HCT116 (cell line): ENCODE data around the gene HTRA2. TPM values are rescaled to one million over a fixed set of nuclear protein-coding genes. Genes with fewer than 3 reads are reported as not detected.

Experiments used
- ATAC-seq: fragments of 200-7000 bp; cut with Tn5 transposase; 2 replicates; pipeline ENCODE4 v1.9.1; 2020; ENCODE audit warnings: mild to moderate bottlenecking, moderate library complexity
- BruUV-seq: library from RNA; stranded (reverse); fragments of 400-500 nt; replicated peaks from 2 replicates; lab custom pipeline; 2021; lab: Mats Ljungman, UMichigan
- CTCF ChIA-PET: fragments of 300-600 bp; sonication (Branson Sonifier 250); formaldehyde crosslinking; loops from one replicate; lab custom pipeline; 2021; ENCODE audit warnings: antibody characterized with exemption; lab: Charles Lee
- POLR2A ChIA-PET: fragments of 300-600, 350-600 bp; sonication (Branson Sonifier 250); formaldehyde crosslinking; loops from one replicate; lab custom pipeline; 2021; ENCODE audit warnings: antibody characterized with exemption; lab: Charles Lee
- RAD21 ChIA-PET, 2 experiments: fragments of 300-600 bp; sonication (Branson Sonifier 250); formaldehyde crosslinking; loops; one replicate each; lab custom pipeline; 2023; ENCODE audit warnings: low total read pairs in 2 of 2; ENCODE audit not compliant: uncharacterized antibody in 2 of 2, unreplicated experiment in 2 of 2, low non-redundant PET in 1 of 2; lab: Charles Lee
- DNase-seq: peaks from one replicate; pipeline ENCODE4 v3.0.0-alpha.2; 2010; ENCODE audit warnings: low read depth, low spot score
- H2AFZ ChIP-seq: fragments of 200-600 bp; shearing (Covaris generic), sonication (generic); 2 replicates; pipeline ENCODE4 v1.6.1; 2017; ENCODE audit warnings: low read depth, mixed run types, mixed read lengths, antibody characterized with exemption, low read length; ENCODE audit not compliant: poor library complexity, severe bottlenecking
- H3K27ac ChIP-seq: 2 replicates; pipeline ENCODE4 v1.5.1; 2012; ENCODE audit warnings: low read depth, low read length
- H3K27me3 ChIP-seq: fragments of 200-600 bp; sonication (generic); 2 replicates; pipeline ENCODE4 v1.6.1; 2016; ENCODE audit warnings: mixed run types, low read length, mixed read lengths; ENCODE audit not compliant: insufficient read depth
- H3K36me3 ChIP-seq, 2 experiments: fragments of 200-500 bp in 1 of 2; fragments of 200-600 bp in 1 of 2; sonication (Bioruptor generic) in 1 of 2; sonication (generic) in 1 of 2; 2 replicates each; pipeline versions ENCODE4 v1.5.1 to v1.6.1; 2014 to 2016; ENCODE audit warnings: low read length in 2 of 2, inconsistent platforms in 1 of 2, mixed read lengths in 1 of 2, mixed run types in 1 of 2; ENCODE audit not compliant: insufficient read depth in 2 of 2, control insufficient read depth in 1 of 2
- H3K4me1 ChIP-seq, 2 experiments: fragments of 200-600 bp in 1 of 2; sonication (generic) in 1 of 2; 2 replicates each; pipeline versions ENCODE4 v1.5.1 to v1.6.1; 2012 to 2017; ENCODE audit warnings: low read length in 2 of 2, inconsistent platforms in 1 of 2, mild to moderate bottlenecking in 1 of 2, mixed read lengths in 1 of 2, mixed run types in 1 of 2, moderate library complexity in 1 of 2; ENCODE audit not compliant: insufficient read depth in 2 of 2, control insufficient read depth in 1 of 2
- H3K4me2 ChIP-seq: fragments of 200-600 bp; sonication (generic); 2 replicates; pipeline ENCODE4 v1.6.1; 2017; ENCODE audit warnings: mixed run types, low read length, mixed read lengths
- H3K4me3 ChIP-seq, 2 experiments: fragments of 200-600 bp in 1 of 2; sonication (generic) in 1 of 2; replicated peaks in 1 of 2; 2 replicates each; pipeline ENCODE4 v1.5.1; 2011 to 2016; ENCODE audit warnings: low read length in 2 of 2, control low read depth in 1 of 2, low read depth in 1 of 2, mild to moderate bottlenecking in 1 of 2, mixed read lengths in 1 of 2, mixed run types in 1 of 2
- H3K79me2 ChIP-seq: fragments of 200-600 bp; sonication (generic); 2 replicates; pipeline ENCODE4 v1.6.1; 2017; ENCODE audit warnings: mild to moderate bottlenecking, mixed run types, low read length, moderate library complexity, mixed read lengths; ENCODE audit not compliant: insufficient read depth
- H3K9ac ChIP-seq: fragments of 200-600 bp; sonication (generic); 2 replicates; pipeline ENCODE4 v1.6.1; 2016; ENCODE audit warnings: low read length, mixed read lengths
- H3K9me2 ChIP-seq: fragments of 200-600 bp; sonication (generic), shearing (Covaris generic); 2 replicates; pipeline ENCODE4 v1.6.1; 2017; ENCODE audit warnings: mixed run types, mild to moderate bottlenecking, moderate library complexity; ENCODE audit not compliant: insufficient read depth
- H3K9me3 ChIP-seq, 2 experiments: fragments of 200-500 bp in 1 of 2; fragments of 200-600 bp in 1 of 2; sonication (Bioruptor generic) in 1 of 2; sonication (generic) in 1 of 2; 2 replicates each; pipeline ENCODE4 v1.6.1; 2014 to 2017; ENCODE audit warnings: low read length in 2 of 2, mixed read lengths in 2 of 2, inconsistent platforms in 1 of 2, low read depth in 1 of 2, mild to moderate bottlenecking in 1 of 2, mixed run types in 1 of 2, moderate library complexity in 1 of 2; ENCODE audit not compliant: control insufficient read depth in 1 of 2, insufficient read depth in 1 of 2
- H4K20me1 ChIP-seq: fragments of 200-600 bp; sonication (generic), shearing (Covaris generic); 2 replicates; pipeline ENCODE4 v1.6.1; 2017; ENCODE audit warnings: mixed run types, mild to moderate bottlenecking, moderate library complexity; ENCODE audit not compliant: insufficient read depth
- ATF3 ChIP-seq: IDR thresholded peaks from 2 replicates; pipeline ENCODE4 v1.6.1; 2012
- CTCF ChIP-seq, 3 experiments: fragments of 200-600 bp in 1 of 3; sonication (generic) in 1 of 3; IDR thresholded peaks in 2 of 3; conservative IDR thresholded peaks in 1 of 3; 2 replicates each; pipeline ENCODE4 v1.5.1; 2012 to 2017; ENCODE audit warnings: low read depth in 2 of 3, low read length in 2 of 3, antibody characterized with exemption in 1 of 3, borderline replicate concordance in 1 of 3, control low read depth in 1 of 3, mild to moderate bottlenecking in 1 of 3, mixed read lengths in 1 of 3, mixed run types in 1 of 3, moderate library complexity in 1 of 3; ENCODE audit not compliant: insufficient read depth in 1 of 3
- FOSL1 ChIP-seq: IDR thresholded peaks from 2 replicates; pipeline ENCODE4 v1.6.1; 2012; ENCODE audit warnings: low read depth
- JUND ChIP-seq: IDR thresholded peaks from 2 replicates; pipeline ENCODE4 v1.6.1; 2012
- MAX ChIP-seq: IDR thresholded peaks from 2 replicates; pipeline ENCODE4 v1.6.1; 2012
- POLR2A ChIP-seq: IDR thresholded peaks from 2 replicates; pipeline ENCODE4 v1.7.0; 2011; ENCODE audit warnings: borderline replicate concordance; ENCODE audit not compliant: insufficient read depth, insufficient read length; ENCODE audit errors: extremely low read depth
- POLR2AphosphoS5 ChIP-seq: IDR thresholded peaks from 2 replicates; pipeline ENCODE4 v1.6.1; 2011; ENCODE audit warnings: mild to moderate bottlenecking, low read depth, low read length, moderate library complexity
- RAD21 ChIP-seq: IDR thresholded peaks from 2 replicates; pipeline ENCODE4 v1.6.1; 2012; ENCODE audit warnings: low read depth, mild to moderate bottlenecking
- SIN3A ChIP-seq: IDR thresholded peaks from 2 replicates; pipeline ENCODE4 v1.6.1; 2012; ENCODE audit warnings: low read depth
- SP1 ChIP-seq: IDR thresholded peaks from 2 replicates; pipeline ENCODE4 v1.6.1; 2012; ENCODE audit warnings: low read depth
- YY1 ChIP-seq: IDR thresholded peaks from 2 replicates; pipeline ENCODE4 v1.6.1; 2011; ENCODE audit warnings: low read length, low read depth, moderate library complexity, mild to moderate bottlenecking; ENCODE audit not compliant: insufficient replicate concordance; ENCODE audit errors: extremely low read depth
- ZBTB33 ChIP-seq: IDR thresholded peaks from 2 replicates; pipeline ENCODE4 v1.6.1; 2011; ENCODE audit warnings: mild to moderate bottlenecking, low read length, moderate library complexity; ENCODE audit not compliant: insufficient replicate concordance; ENCODE audit errors: extremely low read depth
- intact Hi-C: fragments of 100-400 bp; cut with micrococcal nuclease; formaldehyde crosslinking; loops from 2 replicates; pipeline ENCODE4 v1.10.0; 2022
- total RNA-seq: library from RNA; stranded (reverse); gene quantifications from one replicate; pipeline ENCODE4 v1.2.1, GENCODE V29; 2021; ENCODE audit not compliant: unreplicated experiment

HTRA2 gene
- total RNA-seq, 1 experiment from 2014 or later = 36.2 TPM

GRCh38 chr2:74495440-74495839 is 34.3 kb upstream of the HTRA2 start:
- Histone ChIP-seq H3K36me3 (peaks cover 4 to 17% of the 10 kb centered on the region in 2 experiments; a peak in 2 of 4 replicates), H3K27ac (no peak overlapping the region), H2AFZ (no peak overlapping the region), H3K27me3 (no peaks in the 10 kb centered on the region), H3K4me3 (no peak overlapping the region), H3K9me2 (no peaks in the 10 kb centered on the region), H3K9ac (no peak overlapping the region), H3K9me3 (no peaks in the 10 kb centered on the region), H3K4me1 (no peaks in the 10 kb centered on the region)
- intact Hi-C loops = no loop called here
- TSS peak; percentile 4 for BruUV-seq
- POLR2A ChIA-PET = no interaction called here
- ATAC-seq = no peak
- no peak for DNase-seq
- no peak for TF ChIP-seq SIN3A
- TF ChIP-seq, all 23 proteins: peak for 0
- H3K79me2 ChIP-seq = no peaks in the 10 kb centered on the region
- no peak overlapping the region for H3K4me2 ChIP-seq
- CTCF ChIA-PET = no interaction called here
- no peaks in the 10 kb centered on the region for H4K20me1 ChIP-seq
- RAD21 ChIA-PET = no interaction called here

- ChIA-PET POLR2A (no interaction called here), CTCF (no interaction called here)
- Histone ChIP-seq H3K79me2 (no peaks in the 10 kb centered on the region), H3K36me3 (peaks cover 2% of the 10 kb centered on the region in 2 experiments; a peak in 1 of 4 replicates), H3K4me2 (no peak overlapping the region), H3K4me1 (peaks cover 8 to 16% of the 10 kb centered on the region in 2 experiments; a peak in 3 of 4 replicates), H3K9me2 (no peaks in the 10 kb centered on the region), H4K20me1 (no peaks in the 10 kb centered on the region), H3K27ac (no peak overlapping the region), H2AFZ (no peak overlapping the region), H3K9ac (no peak overlapping the region), H3K9me3 (no peaks in the 10 kb centered on the region)
- BruUV-seq = no TSS peak
- TF ChIP-seq ATF3 = no peak
- TF ChIP-seq JUND = no peak
- TF ChIP-seq ZBTB33 = no peak
- TF ChIP-seq POLR2AphosphoS5 = no peak; the same call in 1 of the 2 replicates
- no peak for TF ChIP-seq MAX
- TF ChIP-seq POLR2A = no peak
- no peak for TF ChIP-seq YY1
- TF ChIP-seq RAD21 = no peak
- TF ChIP-seq FOSL1 = no peak
- TF ChIP-seq CTCF (IDR thresholded peaks at IDR 0.05 in 2 of 3, conservative IDR thresholded peaks at IDR 0.05 in 1 of 3; ENCODE audit: borderline replicate concordance in 1 of 3, insufficient read depth in 1 of 3, low read depth in 2 of 3, low read length in 2 of 3) = no peak
- TF ChIP-seq SP1 = no peak
- TF ChIP-seq, all 23 proteins: peak for 0
- Histone ChIP-seq H3K27me3 (no peaks in the 10 kb centered on the region), H3K4me3 (no peak overlapping the region)
- RAD21 ChIA-PET = no interaction called here
- intact Hi-C loops = no loop called here
- DNase-seq (no peak), ATAC-seq (no peak)
These were observed 32.5 kb upstream of the HTRA2 start for GRCh38 chr2:74496997-74497776.
